GM23338 (cell line): ENCODE results near the gene INHBC. TPM values are rescaled to one million over a fixed set of nuclear protein-coding genes. Genes with fewer than 3 reads are reported as not detected.
"Not testable (repeated sequence)": the region's sequence is repeated elsewhere in the genome, so short reads cannot be mapped to it uniquely, and the experiment has no call there.

Experiments used
- ATAC-seq: fragments of 200-7000 bp; cut with Tn5 transposase; 3 replicates; pipeline ENCODE4 v1.9.1; 2020
- DNase-seq: peaks from one replicate; pipeline ENCODE4 v3.0.0-alpha.2; 2015; ENCODE audit warnings: low spot score
- H2AFZ ChIP-seq: fragments of 200-600 bp; sonication (generic); 2 replicates; pipeline ENCODE4 v1.8.0; 2016; ENCODE audit warnings: antibody characterized with exemption, mild to moderate bottlenecking, moderate library complexity
- H3F3A ChIP-seq: fragments of 200-600 bp; sonication (generic); replicated peaks from 2 replicates; pipeline ENCODE4 v1.8.0; 2017; ENCODE audit warnings: antibody characterized with exemption, mixed run types, low read depth
- H3K27ac ChIP-seq: fragments of 200-600 bp; sonication (generic); 2 replicates; pipeline ENCODE4 v1.6.1; 2016; ENCODE audit warnings: low read depth
- H3K27me3 ChIP-seq: fragments of 200-600 bp; sonication (generic); 2 replicates; pipeline ENCODE4 v1.8.0; 2016; ENCODE audit warnings: mild to moderate bottlenecking, mixed run types, moderate library complexity; ENCODE audit not compliant: insufficient read depth
- H3K36me3 ChIP-seq: fragments of 200-600 bp; sonication (generic); 2 replicates; pipeline ENCODE4 v1.8.0; 2016; ENCODE audit warnings: mild to moderate bottlenecking; ENCODE audit not compliant: insufficient read depth
- H3K4me1 ChIP-seq: fragments of 200-600 bp; sonication (generic); 2 replicates; pipeline ENCODE4 v1.8.0; 2016; ENCODE audit warnings: mild to moderate bottlenecking, moderate library complexity; ENCODE audit not compliant: insufficient read depth
- H3K4me2 ChIP-seq: fragments of 200-600 bp; sonication (generic); 2 replicates; pipeline ENCODE4 v1.7.1; 2017; ENCODE audit warnings: mixed run types
- H3K4me3 ChIP-seq: fragments of 200-600 bp; sonication (generic); 2 replicates; pipeline ENCODE4 v1.6.1; 2016; ENCODE audit warnings: mixed run types
- H3K79me2 ChIP-seq: fragments of 200-600 bp; sonication (generic); replicated peaks from 2 replicates; pipeline ENCODE4 v1.8.0; 2017; ENCODE audit warnings: mild to moderate bottlenecking; ENCODE audit not compliant: insufficient read depth
- H3K9me2 ChIP-seq: fragments of 200-600 bp; sonication (generic); 2 replicates; pipeline ENCODE4 v1.8.0; 2017; ENCODE audit not compliant: insufficient read depth
- H4K20me1 ChIP-seq: fragments of 200-600 bp; sonication (generic); replicated peaks from 2 replicates; pipeline ENCODE4 v1.8.0; 2017; ENCODE audit warnings: mild to moderate bottlenecking; ENCODE audit not compliant: insufficient read depth
- H3K27ac Mint-ChIP-seq: 2 replicates; pipeline ENCODE4 v1.8.0; 2020; ENCODE audit warnings: inconsistent platforms, mild to moderate bottlenecking, moderate library complexity, mixed read lengths
- H3K27me3 Mint-ChIP-seq: 3 replicates; pipeline ENCODE4 v1.8.0; 2022; ENCODE audit warnings: low read depth, mild to moderate bottlenecking, moderate library complexity, mixed read lengths, inconsistent platforms; ENCODE audit not compliant: insufficient read depth, poor library complexity
- H3K36me3 Mint-ChIP-seq: 3 replicates; pipeline ENCODE4 v1.8.0; 2021; ENCODE audit warnings: low read depth, mild to moderate bottlenecking, inconsistent platforms, moderate library complexity, mixed read lengths
- H3K4me1 Mint-ChIP-seq: 3 replicates; pipeline ENCODE4 v1.8.0; 2020; ENCODE audit warnings: mild to moderate bottlenecking, inconsistent platforms, mixed read lengths
- H3K4me3 Mint-ChIP-seq: 3 replicates; pipeline ENCODE4 v1.8.0; 2021; ENCODE audit warnings: moderate library complexity, mild to moderate bottlenecking, inconsistent platforms, mixed read lengths
- H3K9me3 Mint-ChIP-seq: 3 replicates; pipeline ENCODE4 v1.8.0; 2020; ENCODE audit warnings: moderate library complexity, mild to moderate bottlenecking, inconsistent platforms, mixed read lengths
- CREB1 ChIP-seq: fragments of 250-450 bp; sonication (Bioruptor Pico); IDR thresholded peaks from 2 replicates; pipeline ENCODE4 v1.5.0; 2020; ENCODE audit warnings: low read depth, mild to moderate bottlenecking, moderate library complexity
- POLR2AphosphoS5 ChIP-seq: IDR thresholded peaks from 2 replicates; pipeline ENCODE4 v1.6.1; 2016; ENCODE audit warnings: antibody characterized with exemption, low read depth
- STAT1 ChIP-seq: IDR thresholded peaks from one replicate; pipeline ENCODE4 v1.6.1; 2016; ENCODE audit warnings: antibody characterized with exemption; ENCODE audit not compliant: unreplicated experiment
- ZNF114 ChIP-seq: fragments of 250-450 bp; sonication (Bioruptor Pico); IDR thresholded peaks from 2 replicates; pipeline ENCODE4 v1.5.0; 2020; ENCODE audit warnings: mild to moderate bottlenecking, moderate library complexity
- polyA plus RNA-seq: library from polyadenylated mRNA; unstranded; fragments of >200 nt; fragmentation: Nextera tagmentation; extraction: Ambion mirVana; gene quantifications from 2 replicates; pipeline ENCODE4 v1.2.1, GENCODE V29; 2016
- total RNA-seq: library from RNA; depleted of rRNA; stranded (reverse); fragments of >200 nt; shearing (Covaris generic); gene quantifications from 2 replicates; pipeline ENCODE4 v1.2.3, GENCODE V29; 2014
- TF ChIP-seq, protein P1 (sequence below), 2 experiments: fragments of 200-600 bp in 1 of 2; sonication (generic) in 1 of 2; conservative IDR thresholded peaks; 2 replicates each; pipeline versions ENCODE4 v1.5.1 to v1.6.1; 2016 to 2017; ENCODE audit warnings: antibody characterized with exemption in 2 of 2, low read depth in 2 of 2, mild to moderate bottlenecking in 2 of 2, moderate library complexity in 1 of 2
- TF ChIP-seq, protein P2 (sequence below): IDR thresholded peaks from one replicate; pipeline ENCODE4 v1.6.1; 2018; ENCODE audit warnings: antibody characterized with exemption; ENCODE audit not compliant: unreplicated experiment

INHBC gene
- total and polyA plus RNA-seq, 2 experiments from 2014 or later = 0.53 TPM; not detected in 1

GRCh38 chr12:57491393-57492280 lies 57.1 kb downstream of the INHBC start:
- Histone ChIP-seq H4K20me1 (peaks cover 37% of the 10 kb centered on the region), H3K79me2 (peaks cover 38% of the 10 kb centered on the region), H3K9me2 (no peaks in the 10 kb centered on the region), H2AFZ (no peak overlapping the region), H3F3A (peaks cover 43% of the 10 kb centered on the region), H3K27ac (no peak overlapping the region), H3K27me3 (no peaks in the 10 kb centered on the region), H3K4me1 (no peaks in the 10 kb centered on the region; the same call in 1 of the 2 replicates), H3K36me3 (peaks cover 61% of the 10 kb centered on the region), H3K4me3 (no peak overlapping the region), H3K4me2 (no peak overlapping the region)
- Mint-ChIP-seq H3K27ac (peak overlapping the region; percentile 5; the same call in 1 of the 2 replicates), H3K9me3 (no peaks in the 10 kb centered on the region), H3K36me3 (peaks cover 82% of the 10 kb centered on the region), H3K4me3 (peak overlapping the region; percentile 1; the same call in 2 of the 3 replicates), H3K27me3 (peaks cover 19% of the 10 kb centered on the region), H3K4me1 (peaks cover 10% of the 10 kb centered on the region)
- TF ChIP-seq, protein P1, sequence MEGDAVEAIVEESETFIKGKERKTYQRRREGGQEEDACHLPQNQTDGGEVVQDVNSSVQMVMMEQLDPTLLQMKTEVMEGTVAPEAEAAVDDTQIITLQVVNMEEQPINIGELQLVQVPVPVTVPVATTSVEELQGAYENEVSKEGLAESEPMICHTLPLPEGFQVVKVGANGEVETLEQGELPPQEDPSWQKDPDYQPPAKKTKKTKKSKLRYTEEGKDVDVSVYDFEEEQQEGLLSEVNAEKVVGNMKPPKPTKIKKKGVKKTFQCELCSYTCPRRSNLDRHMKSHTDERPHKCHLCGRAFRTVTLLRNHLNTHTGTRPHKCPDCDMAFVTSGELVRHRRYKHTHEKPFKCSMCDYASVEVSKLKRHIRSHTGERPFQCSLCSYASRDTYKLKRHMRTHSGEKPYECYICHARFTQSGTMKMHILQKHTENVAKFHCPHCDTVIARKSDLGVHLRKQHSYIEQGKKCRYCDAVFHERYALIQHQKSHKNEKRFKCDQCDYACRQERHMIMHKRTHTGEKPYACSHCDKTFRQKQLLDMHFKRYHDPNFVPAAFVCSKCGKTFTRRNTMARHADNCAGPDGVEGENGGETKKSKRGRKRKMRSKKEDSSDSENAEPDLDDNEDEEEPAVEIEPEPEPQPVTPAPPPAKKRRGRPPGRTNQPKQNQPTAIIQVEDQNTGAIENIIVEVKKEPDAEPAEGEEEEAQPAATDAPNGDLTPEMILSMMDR (conservative IDR thresholded peaks at IDR 0.05; ENCODE audit: low read depth in 2 of 2) = peak in 1 of 2 experiments; percentile 25; a peak in 1 of 4 replicates
- no peak for TF ChIP-seq CREB1 (CRISPR knock-in tag)
- TF ChIP-seq, protein P2, sequence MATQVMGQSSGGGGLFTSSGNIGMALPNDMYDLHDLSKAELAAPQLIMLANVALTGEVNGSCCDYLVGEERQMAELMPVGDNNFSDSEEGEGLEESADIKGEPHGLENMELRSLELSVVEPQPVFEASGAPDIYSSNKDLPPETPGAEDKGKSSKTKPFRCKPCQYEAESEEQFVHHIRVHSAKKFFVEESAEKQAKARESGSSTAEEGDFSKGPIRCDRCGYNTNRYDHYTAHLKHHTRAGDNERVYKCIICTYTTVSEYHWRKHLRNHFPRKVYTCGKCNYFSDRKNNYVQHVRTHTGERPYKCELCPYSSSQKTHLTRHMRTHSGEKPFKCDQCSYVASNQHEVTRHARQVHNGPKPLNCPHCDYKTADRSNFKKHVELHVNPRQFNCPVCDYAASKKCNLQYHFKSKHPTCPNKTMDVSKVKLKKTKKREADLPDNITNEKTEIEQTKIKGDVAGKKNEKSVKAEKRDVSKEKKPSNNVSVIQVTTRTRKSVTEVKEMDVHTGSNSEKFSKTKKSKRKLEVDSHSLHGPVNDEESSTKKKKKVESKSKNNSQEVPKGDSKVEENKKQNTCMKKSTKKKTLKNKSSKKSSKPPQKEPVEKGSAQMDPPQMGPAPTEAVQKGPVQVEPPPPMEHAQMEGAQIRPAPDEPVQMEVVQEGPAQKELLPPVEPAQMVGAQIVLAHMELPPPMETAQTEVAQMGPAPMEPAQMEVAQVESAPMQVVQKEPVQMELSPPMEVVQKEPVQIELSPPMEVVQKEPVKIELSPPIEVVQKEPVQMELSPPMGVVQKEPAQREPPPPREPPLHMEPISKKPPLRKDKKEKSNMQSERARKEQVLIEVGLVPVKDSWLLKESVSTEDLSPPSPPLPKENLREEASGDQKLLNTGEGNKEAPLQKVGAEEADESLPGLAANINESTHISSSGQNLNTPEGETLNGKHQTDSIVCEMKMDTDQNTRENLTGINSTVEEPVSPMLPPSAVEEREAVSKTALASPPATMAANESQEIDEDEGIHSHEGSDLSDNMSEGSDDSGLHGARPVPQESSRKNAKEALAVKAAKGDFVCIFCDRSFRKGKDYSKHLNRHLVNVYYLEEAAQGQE = no peak
- no peak for TF ChIP-seq STAT1
- no peak for TF ChIP-seq POLR2AphosphoS5
- no peak for TF ChIP-seq ZNF114
- DNase-seq (peak; percentile 24), ATAC-seq (no peak)

DNA sequence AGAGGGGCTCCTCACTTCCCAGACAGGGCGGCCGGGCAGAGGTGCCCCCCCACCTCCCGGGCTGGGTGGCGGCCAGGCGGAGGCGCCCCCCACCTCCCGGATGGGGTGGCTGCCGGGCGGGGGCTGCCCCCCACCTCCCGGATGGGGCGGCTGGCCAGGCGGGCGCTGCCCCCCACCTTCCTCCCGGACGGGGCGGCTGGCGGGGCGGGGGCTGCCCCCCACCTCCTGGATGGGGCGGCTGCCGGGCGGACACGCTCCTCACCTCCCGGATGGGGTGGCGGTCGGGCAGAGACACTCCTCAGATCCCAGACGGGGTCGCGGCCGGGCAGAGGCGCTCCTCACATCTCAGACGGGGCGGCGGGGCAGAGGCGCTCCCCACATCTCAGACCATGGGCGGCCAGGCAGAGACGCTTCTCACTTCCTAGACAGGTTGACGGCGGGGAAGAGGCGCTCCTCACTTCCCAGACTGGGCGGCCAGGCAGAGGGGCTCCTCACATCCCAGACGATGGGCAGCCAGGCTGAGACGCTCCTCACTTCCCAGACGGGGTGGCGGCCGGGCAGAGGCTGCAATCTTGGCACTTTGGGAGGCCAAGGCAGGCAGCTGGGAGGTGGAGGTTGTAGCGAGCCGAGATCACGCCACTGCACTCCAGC lies 60.6 kb downstream of the INHBC start:
- not testable (repeated sequence) for H2AFZ ChIP-seq, H3K9me3 Mint-ChIP-seq, H3K27me3 ChIP-seq, H3K27ac Mint-ChIP-seq, H3K4me3 Mint-ChIP-seq, ATAC-seq, H3K4me1 Mint-ChIP-seq, H3K4me2 ChIP-seq, H3K4me1 ChIP-seq, H3K4me3 ChIP-seq, H3K27ac ChIP-seq, H3K9me2 ChIP-seq, DNase-seq
- peaks cover 92% of the 10 kb centered on the region for H3K36me3 Mint-ChIP-seq
- H3K27me3 Mint-ChIP-seq = peaks cover 13% of the 10 kb centered on the region
- Histone ChIP-seq H3K36me3 (peaks cover 75% of the 10 kb centered on the region), H3K79me2 (peaks cover 30% of the 10 kb centered on the region), H3F3A (peaks cover 42% of the 10 kb centered on the region), H4K20me1 (peaks cover 41% of the 10 kb centered on the region)
